HEK293 (cell line): Measurements from ENCODE around the gene MAZ.

Experiments used
- CTCF ChIA-PET: fragments of 350-600 bp; formaldehyde crosslinking; extraction: SDS; loops from one replicate; lab custom pipeline; 2021; ENCODE audit warnings: antibody characterized with exemption; lab: Yijun Ruan, JAX
- POLR2A ChIA-PET: fragments of 300-600 bp; formaldehyde crosslinking; extraction: SDS; loops from one replicate; lab custom pipeline; 2020; ENCODE audit warnings: antibody characterized with exemption, inconsistent platforms; lab: Yijun Ruan, JAX
- H3K27ac ChIP-seq: fragments of 200-500 bp; sonication (Bioruptor generic); 2 replicates; pipeline ENCODE4 v1.5.1; 2014; ENCODE audit warnings: low read depth, low read length, control low read depth, inconsistent platforms; ENCODE audit errors: extremely low read depth
- H3K36me3 ChIP-seq, 2 experiments: fragments of 200-500 bp in 1 of 2; sonication (Bioruptor generic) in 1 of 2; 1 replicate in 1 of 2; 2 replicates in 1 of 2; pipeline ENCODE4 v1.5.1; 2014 to 2017; ENCODE audit warnings: inconsistent platforms in 2 of 2, low read length in 2 of 2; ENCODE audit not compliant: control insufficient read depth in 2 of 2, insufficient read depth in 1 of 2
- H3K4me1 ChIP-seq: fragments of 200-500 bp; sonication (Bioruptor generic); 2 replicates; pipeline ENCODE4 v1.5.1; 2014; ENCODE audit warnings: mild to moderate bottlenecking, low read length, inconsistent platforms; ENCODE audit not compliant: control insufficient read depth, insufficient read depth
- H3K4me3 ChIP-seq: 2 replicates; pipeline ENCODE4 v1.5.1; 2011; ENCODE audit warnings: low read depth, mild to moderate bottlenecking, control low read depth, low read length, moderate library complexity
- H3K9me3 ChIP-seq: fragments of 200-500 bp; sonication (Bioruptor generic); 2 replicates; pipeline ENCODE4 v1.5.1; 2014; ENCODE audit warnings: low read depth, low read length, inconsistent platforms; ENCODE audit not compliant: control insufficient read depth, insufficient read depth
- GLI2 ChIP-seq: fragments of 450-650 bp; formaldehyde crosslinking; IDR thresholded peaks from 2 replicates; pipeline ENCODE4; 2017; ENCODE audit warnings: missing biosample characterization, missing genetic modification characterization, low read depth, borderline replicate concordance
- GLIS2 ChIP-seq: fragments of 450-650 bp; formaldehyde crosslinking; IDR thresholded peaks from 2 replicates; pipeline ENCODE4 v1.5.1; 2016; ENCODE audit warnings: missing biosample characterization, missing genetic modification characterization
- ZBTB17 ChIP-seq: fragments of 450-650 bp; formaldehyde crosslinking; IDR thresholded peaks from 2 replicates; pipeline ENCODE4 v1.5.1; 2016; ENCODE audit warnings: missing biosample characterization, missing genetic modification characterization
- ZBTB48 ChIP-seq: fragments of 450-650 bp; formaldehyde crosslinking; IDR thresholded peaks from 2 replicates; pipeline ENCODE4 v1.5.1; 2016; ENCODE audit warnings: missing biosample characterization, missing genetic modification characterization
- ZNF10 ChIP-seq: fragments of 450-650 bp; formaldehyde crosslinking; IDR thresholded peaks from 2 replicates; pipeline ENCODE4 v1.5.1; 2017; ENCODE audit warnings: missing biosample characterization, missing genetic modification characterization
- ZNF146 ChIP-seq: fragments of 450-650 bp; formaldehyde crosslinking; IDR thresholded peaks from 2 replicates; pipeline ENCODE4 v1.5.1; 2016; ENCODE audit warnings: missing biosample characterization, missing genetic modification characterization
- ZNF157 ChIP-seq: fragments of 450-650 bp; formaldehyde crosslinking; IDR thresholded peaks from 2 replicates; pipeline ENCODE4 v1.5.1; 2016; ENCODE audit warnings: missing biosample characterization, missing genetic modification characterization
- ZNF335 ChIP-seq: fragments of 450-650 bp; formaldehyde crosslinking; conservative IDR thresholded peaks from 2 replicates; pipeline ENCODE4 v1.5.1; 2016; ENCODE audit warnings: missing biosample characterization, missing genetic modification characterization
- ZNF341 ChIP-seq: fragments of 450-650 bp; formaldehyde crosslinking; IDR thresholded peaks from 2 replicates; pipeline ENCODE4; 2016; ENCODE audit warnings: low read depth, missing biosample characterization, missing genetic modification characterization
- ZNF555 ChIP-seq: fragments of 450-650 bp; formaldehyde crosslinking; conservative IDR thresholded peaks from 2 replicates; pipeline ENCODE4 v1.5.1; 2017; ENCODE audit warnings: missing biosample characterization, mild to moderate bottlenecking, missing genetic modification characterization, inconsistent platforms
- ZNF600 ChIP-seq: fragments of 450-650 bp; formaldehyde crosslinking; IDR thresholded peaks from 2 replicates; pipeline ENCODE4 v1.5.1; 2016; ENCODE audit warnings: missing biosample characterization, missing genetic modification characterization
- ZNF623 ChIP-seq: fragments of 450-650 bp; formaldehyde crosslinking; IDR thresholded peaks from 2 replicates; pipeline ENCODE4 v1.5.1; 2016; ENCODE audit warnings: missing biosample characterization, missing genetic modification characterization
- ZNF664 ChIP-seq: fragments of 450-650 bp; formaldehyde crosslinking; IDR thresholded peaks from 2 replicates; pipeline ENCODE4 v1.5.1; 2016; ENCODE audit warnings: missing biosample characterization, missing genetic modification characterization
- ZNF677 ChIP-seq: fragments of 450-650 bp; IDR thresholded peaks from 2 replicates; pipeline ENCODE4 v1.5.0; 2018; ENCODE audit warnings: missing biosample characterization, mild to moderate bottlenecking, missing genetic modification characterization, moderate library complexity
- ZNF777 ChIP-seq: fragments of 450-650 bp; formaldehyde crosslinking; IDR thresholded peaks from 2 replicates; pipeline ENCODE4 v1.5.1; 2017; ENCODE audit warnings: missing biosample characterization, missing genetic modification characterization, borderline replicate concordance
- ZNF837 ChIP-seq: fragments of 450-650 bp; formaldehyde crosslinking; IDR thresholded peaks from 2 replicates; pipeline ENCODE4 v1.5.1; 2016; ENCODE audit warnings: missing biosample characterization, missing genetic modification characterization
- TF ChIP-seq, protein P1 (sequence below): fragments of 450-650 bp; formaldehyde crosslinking; IDR thresholded peaks from 2 replicates; pipeline ENCODE4 v1.5.1; 2016; ENCODE audit warnings: missing biosample characterization, missing genetic modification characterization
- TF ChIP-seq, protein P2 (sequence below): fragments of 450-650 bp; formaldehyde crosslinking; IDR thresholded peaks from 2 replicates; pipeline ENCODE4 v1.5.1; 2016; ENCODE audit warnings: missing biosample characterization, missing genetic modification characterization, borderline replicate concordance
- TF ChIP-seq, protein P3 (sequence below): fragments of 450-650 bp; formaldehyde crosslinking; IDR thresholded peaks from 2 replicates; pipeline ENCODE4 v1.5.1; 2016; ENCODE audit warnings: missing biosample characterization, missing genetic modification characterization
- TF ChIP-seq, protein P4 (sequence below): fragments of 450-650 bp; formaldehyde crosslinking; IDR thresholded peaks from 2 replicates; pipeline ENCODE4 v1.5.1; 2017; ENCODE audit warnings: missing biosample characterization, missing genetic modification characterization
- TF ChIP-seq, protein P5 (sequence below): fragments of 450-650 bp; IDR thresholded peaks from 2 replicates; pipeline ENCODE4 v1.5.1; 2018; ENCODE audit warnings: missing biosample characterization, missing genetic modification characterization

Gene MAZ

DNA sequence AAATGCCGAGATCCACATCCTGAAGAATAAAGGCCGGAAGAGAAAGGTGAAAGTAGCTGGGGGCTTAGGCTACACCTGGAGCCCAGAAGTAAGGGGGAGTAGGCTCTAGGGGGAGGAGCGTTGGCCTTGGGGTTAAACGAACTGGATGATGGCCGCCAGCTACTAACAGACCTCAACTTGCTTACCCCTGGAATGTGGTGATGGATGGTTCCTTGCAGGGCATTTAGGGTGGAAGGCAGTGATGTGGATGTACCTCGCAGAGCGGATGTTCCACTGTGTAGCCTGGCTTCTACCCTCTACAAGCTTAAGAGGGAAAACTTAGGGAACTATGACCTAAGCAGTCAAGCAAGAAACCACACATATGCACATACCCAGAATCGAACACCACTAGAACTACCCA lies 2.3 kb upstream of the MAZ start:
- POLR2A ChIA-PET: interaction anchor here (0.6 to 2.5 kb wide), 15 partner anchors 8 to 1243 kb away, joined by 3 to 18 read pairs (median 3); partner anchors contain the start of genes ALDOA, KIF22, PAGR1 and STX4
- no peak overlapping the region for H3K4me3 ChIP-seq
- TF ChIP-seq, protein P1, sequence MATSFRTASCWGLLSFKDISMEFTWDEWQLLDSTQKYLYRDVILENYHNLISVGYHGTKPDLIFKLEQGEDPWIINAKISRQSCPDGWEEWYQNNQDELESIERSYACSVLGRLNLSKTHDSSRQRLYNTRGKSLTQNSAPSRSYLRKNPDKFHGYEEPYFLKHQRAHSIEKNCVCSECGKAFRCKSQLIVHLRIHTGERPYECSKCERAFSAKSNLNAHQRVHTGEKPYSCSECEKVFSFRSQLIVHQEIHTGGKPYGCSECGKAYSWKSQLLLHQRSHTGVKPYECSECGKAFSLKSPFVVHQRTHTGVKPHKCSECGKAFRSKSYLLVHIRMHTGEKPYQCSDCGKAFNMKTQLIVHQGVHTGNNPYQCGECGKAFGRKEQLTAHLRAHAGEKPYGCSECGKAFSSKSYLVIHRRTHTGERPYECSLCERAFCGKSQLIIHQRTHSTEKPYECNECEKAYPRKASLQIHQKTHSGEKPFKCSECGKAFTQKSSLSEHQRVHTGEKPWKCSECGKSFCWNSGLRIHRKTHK (tag by site-specific recombination): no peak
- no peak for TF ChIP-seq ZNF335
- TF ChIP-seq, protein P2, sequence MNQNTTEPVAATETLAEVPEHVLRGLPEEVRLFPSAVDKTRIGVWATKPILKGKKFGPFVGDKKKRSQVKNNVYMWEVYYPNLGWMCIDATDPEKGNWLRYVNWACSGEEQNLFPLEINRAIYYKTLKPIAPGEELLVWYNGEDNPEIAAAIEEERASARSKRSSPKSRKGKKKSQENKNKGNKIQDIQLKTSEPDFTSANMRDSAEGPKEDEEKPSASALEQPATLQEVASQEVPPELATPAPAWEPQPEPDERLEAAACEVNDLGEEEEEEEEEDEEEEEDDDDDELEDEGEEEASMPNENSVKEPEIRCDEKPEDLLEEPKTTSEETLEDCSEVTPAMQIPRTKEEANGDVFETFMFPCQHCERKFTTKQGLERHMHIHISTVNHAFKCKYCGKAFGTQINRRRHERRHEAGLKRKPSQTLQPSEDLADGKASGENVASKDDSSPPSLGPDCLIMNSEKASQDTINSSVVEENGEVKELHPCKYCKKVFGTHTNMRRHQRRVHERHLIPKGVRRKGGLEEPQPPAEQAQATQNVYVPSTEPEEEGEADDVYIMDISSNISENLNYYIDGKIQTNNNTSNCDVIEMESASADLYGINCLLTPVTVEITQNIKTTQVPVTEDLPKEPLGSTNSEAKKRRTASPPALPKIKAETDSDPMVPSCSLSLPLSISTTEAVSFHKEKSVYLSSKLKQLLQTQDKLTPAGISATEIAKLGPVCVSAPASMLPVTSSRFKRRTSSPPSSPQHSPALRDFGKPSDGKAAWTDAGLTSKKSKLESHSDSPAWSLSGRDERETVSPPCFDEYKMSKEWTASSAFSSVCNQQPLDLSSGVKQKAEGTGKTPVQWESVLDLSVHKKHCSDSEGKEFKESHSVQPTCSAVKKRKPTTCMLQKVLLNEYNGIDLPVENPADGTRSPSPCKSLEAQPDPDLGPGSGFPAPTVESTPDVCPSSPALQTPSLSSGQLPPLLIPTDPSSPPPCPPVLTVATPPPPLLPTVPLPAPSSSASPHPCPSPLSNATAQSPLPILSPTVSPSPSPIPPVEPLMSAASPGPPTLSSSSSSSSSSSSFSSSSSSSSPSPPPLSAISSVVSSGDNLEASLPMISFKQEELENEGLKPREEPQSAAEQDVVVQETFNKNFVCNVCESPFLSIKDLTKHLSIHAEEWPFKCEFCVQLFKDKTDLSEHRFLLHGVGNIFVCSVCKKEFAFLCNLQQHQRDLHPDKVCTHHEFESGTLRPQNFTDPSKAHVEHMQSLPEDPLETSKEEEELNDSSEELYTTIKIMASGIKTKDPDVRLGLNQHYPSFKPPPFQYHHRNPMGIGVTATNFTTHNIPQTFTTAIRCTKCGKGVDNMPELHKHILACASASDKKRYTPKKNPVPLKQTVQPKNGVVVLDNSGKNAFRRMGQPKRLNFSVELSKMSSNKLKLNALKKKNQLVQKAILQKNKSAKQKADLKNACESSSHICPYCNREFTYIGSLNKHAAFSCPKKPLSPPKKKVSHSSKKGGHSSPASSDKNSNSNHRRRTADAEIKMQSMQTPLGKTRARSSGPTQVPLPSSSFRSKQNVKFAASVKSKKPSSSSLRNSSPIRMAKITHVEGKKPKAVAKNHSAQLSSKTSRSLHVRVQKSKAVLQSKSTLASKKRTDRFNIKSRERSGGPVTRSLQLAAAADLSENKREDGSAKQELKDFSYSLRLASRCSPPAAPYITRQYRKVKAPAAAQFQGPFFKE: no peak
- peak; percentile 93 for TF ChIP-seq ZBTB17
- TF ChIP-seq ZNF555 (tag by site-specific recombination): no peak
- 0 out of 2 replicates have a peak, but pooled peaks have one; percentile 3 for TF ChIP-seq ZNF146 (tag by site-specific recombination)
- TF ChIP-seq, protein P3, sequence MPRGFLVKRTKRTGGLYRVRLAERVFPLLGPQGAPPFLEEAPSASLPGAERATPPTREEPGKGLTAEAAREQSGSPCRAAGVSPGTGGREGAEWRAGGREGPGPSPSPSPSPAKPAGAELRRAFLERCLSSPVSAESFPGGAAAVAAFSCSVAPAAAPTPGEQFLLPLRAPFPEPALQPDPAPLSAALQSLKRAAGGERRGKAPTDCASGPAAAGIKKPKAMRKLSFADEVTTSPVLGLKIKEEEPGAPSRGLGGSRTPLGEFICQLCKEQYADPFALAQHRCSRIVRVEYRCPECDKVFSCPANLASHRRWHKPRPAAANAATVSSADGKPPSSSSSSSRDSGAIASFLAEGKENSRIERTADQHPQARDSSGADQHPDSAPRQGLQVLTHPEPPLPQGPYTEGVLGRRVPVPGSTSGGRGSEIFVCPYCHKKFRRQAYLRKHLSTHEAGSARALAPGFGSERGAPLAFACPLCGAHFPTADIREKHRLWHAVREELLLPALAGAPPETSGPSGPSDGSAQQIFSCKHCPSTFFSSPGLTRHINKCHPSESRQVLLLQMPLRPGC (tag by site-specific recombination): 0 out of 2 replicates have a peak, but pooled peaks have one; percentile 15
- TF ChIP-seq, protein P4, sequence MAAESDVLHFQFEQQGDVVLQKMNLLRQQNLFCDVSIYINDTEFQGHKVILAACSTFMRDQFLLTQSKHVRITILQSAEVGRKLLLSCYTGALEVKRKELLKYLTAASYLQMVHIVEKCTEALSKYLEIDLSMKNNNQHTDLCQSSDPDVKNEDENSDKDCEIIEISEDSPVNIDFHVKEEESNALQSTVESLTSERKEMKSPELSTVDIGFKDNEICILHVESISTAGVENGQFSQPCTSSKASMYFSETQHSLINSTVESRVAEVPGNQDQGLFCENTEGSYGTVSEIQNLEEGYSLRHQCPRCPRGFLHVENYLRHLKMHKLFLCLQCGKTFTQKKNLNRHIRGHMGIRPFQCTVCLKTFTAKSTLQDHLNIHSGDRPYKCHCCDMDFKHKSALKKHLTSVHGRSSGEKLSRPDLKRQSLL (tag by site-specific recombination): no peak
- TF ChIP-seq GLIS2: no peak
- TF ChIP-seq ZNF677 (tag by site-specific recombination): no peak
- TF ChIP-seq ZNF600 (tag by site-specific recombination): peak; percentile 44; the same call in 1 of the 2 replicates
- no peak for TF ChIP-seq ZNF341 (tag by site-specific recombination)
- peaks cover 11% of the 10 kb centered on the region for H3K4me1 ChIP-seq
- no peaks in the 10 kb centered on the region for H3K9me3 ChIP-seq
- H3K36me3 ChIP-seq: peaks cover 9 to 67% of the 10 kb centered on the region in 2 experiments; a peak in 2 of 3 replicates
- CTCF ChIA-PET: interaction anchor here (0.6 to 3.4 kb wide), 11 partner anchors 12 to 1182 kb away, joined by 3 to 28 read pairs (median 3); partner anchors contain the start of genes ALDOA, HSD3B7, KIF22 and PAGR1
- H3K27ac ChIP-seq: peak overlapping the region; percentile 100; the same call in 1 of the 2 replicates

DNA sequence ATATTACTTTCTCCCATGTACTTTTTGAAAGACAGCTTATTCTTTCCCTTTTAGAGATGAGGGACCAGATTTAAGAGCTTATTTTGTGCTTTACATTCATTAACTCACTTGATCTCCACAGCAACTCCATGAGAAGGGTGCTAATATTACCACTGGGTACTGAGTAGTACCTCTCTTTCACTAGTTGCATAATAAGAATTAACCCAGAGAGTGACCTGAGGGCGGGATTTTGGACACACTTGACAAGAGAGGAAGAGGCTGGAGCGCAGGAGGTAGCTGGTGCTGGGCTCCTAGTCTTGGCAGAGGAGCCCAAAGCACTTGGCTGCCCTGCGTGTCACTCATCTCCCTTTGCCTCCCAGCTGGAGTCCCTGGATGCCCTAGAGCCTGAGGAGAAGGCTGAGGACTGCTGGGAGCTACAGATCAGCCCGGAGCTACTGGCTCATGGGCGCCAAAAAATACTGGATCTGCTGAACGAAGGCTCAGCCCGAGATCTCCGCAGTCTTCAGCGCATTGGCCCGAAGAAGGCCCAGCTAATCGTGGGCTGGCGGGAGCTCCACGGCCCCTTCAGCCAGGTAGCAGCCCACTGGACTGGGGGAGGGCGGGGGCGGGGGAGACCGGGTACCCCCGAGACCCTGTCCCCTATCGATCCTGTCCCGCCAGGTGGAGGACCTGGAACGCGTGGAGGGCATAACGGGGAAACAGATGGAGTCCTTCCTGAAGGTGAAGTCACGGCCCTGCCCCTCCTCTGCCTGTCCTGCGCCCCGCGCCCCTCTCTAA lies 1.7 kb upstream of the MAZ start:
- CTCF ChIA-PET: interaction anchor here (0.6 to 3.4 kb wide), 8 partner anchors 11 to 1181 kb away, joined by 3 to 28 read pairs (median 4); partner anchors contain the start of genes HSD3B7, KIF22 and PAGR1
- POLR2A ChIA-PET: interaction anchor here (0.6 to 2.5 kb wide), 18 partner anchors 9 to 1242 kb away, joined by 3 to 18 read pairs (median 3); partner anchors contain the start of genes ALDOA, KIF22, PAGR1 and STX4
- peaks cover 11% of the 10 kb centered on the region for H3K4me1 ChIP-seq
- no peaks in the 10 kb centered on the region for H3K9me3 ChIP-seq
- peaks cover 9 to 67% of the 10 kb centered on the region in 2 experiments; a peak in 2 of 3 replicates for H3K36me3 ChIP-seq
- H3K4me3 ChIP-seq: peak overlapping the region; percentile 53
- H3K27ac ChIP-seq: peak overlapping the region; percentile 100
- TF ChIP-seq, protein P5, sequence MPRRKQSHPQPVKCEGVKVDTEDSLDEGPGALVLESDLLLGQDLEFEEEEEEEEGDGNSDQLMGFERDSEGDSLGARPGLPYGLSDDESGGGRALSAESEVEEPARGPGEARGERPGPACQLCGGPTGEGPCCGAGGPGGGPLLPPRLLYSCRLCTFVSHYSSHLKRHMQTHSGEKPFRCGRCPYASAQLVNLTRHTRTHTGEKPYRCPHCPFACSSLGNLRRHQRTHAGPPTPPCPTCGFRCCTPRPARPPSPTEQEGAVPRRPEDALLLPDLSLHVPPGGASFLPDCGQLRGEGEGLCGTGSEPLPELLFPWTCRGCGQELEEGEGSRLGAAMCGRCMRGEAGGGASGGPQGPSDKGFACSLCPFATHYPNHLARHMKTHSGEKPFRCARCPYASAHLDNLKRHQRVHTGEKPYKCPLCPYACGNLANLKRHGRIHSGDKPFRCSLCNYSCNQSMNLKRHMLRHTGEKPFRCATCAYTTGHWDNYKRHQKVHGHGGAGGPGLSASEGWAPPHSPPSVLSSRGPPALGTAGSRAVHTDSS (tag by site-specific recombination): peak; percentile 40; the same call in 1 of the 2 replicates
- TF ChIP-seq ZNF157 (tag by site-specific recombination) (0 out of 2 replicates have a peak, but pooled peaks have one; percentile 14), ZNF677 (tag by site-specific recombination) (no peak), ZNF10 (tag by site-specific recombination) (no peak), ZBTB17 (peak; percentile 57; the same call in 1 of the 2 replicates), ZNF664 (no peak), ZBTB48 (tag by site-specific recombination) (peak; percentile 80), ZNF777 (tag by site-specific recombination) (0 out of 2 replicates have a peak, but pooled peaks have one; percentile 42), GLI2 (tag by site-specific recombination) (no peak), ZNF623 (tag by site-specific recombination) (0 out of 2 replicates have a peak, but pooled peaks have one; percentile 20), ZNF837 (tag by site-specific recombination) (0 out of 2 replicates have a peak, but pooled peaks have one; percentile 38)
